Retina (tissue), 1 donor: ENCODE data around the gene ANXA11.
A peak's percentile ranks its signal among the peaks of the same experiment; 100 is the strongest.
"Not testable (repeated sequence)": the region's sequence is repeated elsewhere in the genome, so short reads cannot be mapped to it uniquely, and the experiment has no call there.

Experiments used
- DNase-seq: peaks from one replicate; pipeline ENCODE4 v3.0.0-alpha.2; 2016

The ANXA11 gene

GRCh38 chr10:80144067-80144695 is 61.2 kb downstream of the ANXA11 start:
- DNase-seq: no peak

- DNase-seq: no peak
Measured at GRCh38 chr10:80141696-80142460, 63.5 kb downstream of the ANXA11 start.

GRCh38 chr10:80140251-80140650 is 65.1 kb downstream of the ANXA11 start:
- DNase-seq: no peak

GRCh38 chr10:80139265-80139664 is 66.1 kb downstream of the ANXA11 start:
- DNase-seq: no peak

GRCh38 chr10:80137920-80138319 is 67.4 kb downstream of the ANXA11 start:
- peak; percentile 30 for DNase-seq

DNA sequence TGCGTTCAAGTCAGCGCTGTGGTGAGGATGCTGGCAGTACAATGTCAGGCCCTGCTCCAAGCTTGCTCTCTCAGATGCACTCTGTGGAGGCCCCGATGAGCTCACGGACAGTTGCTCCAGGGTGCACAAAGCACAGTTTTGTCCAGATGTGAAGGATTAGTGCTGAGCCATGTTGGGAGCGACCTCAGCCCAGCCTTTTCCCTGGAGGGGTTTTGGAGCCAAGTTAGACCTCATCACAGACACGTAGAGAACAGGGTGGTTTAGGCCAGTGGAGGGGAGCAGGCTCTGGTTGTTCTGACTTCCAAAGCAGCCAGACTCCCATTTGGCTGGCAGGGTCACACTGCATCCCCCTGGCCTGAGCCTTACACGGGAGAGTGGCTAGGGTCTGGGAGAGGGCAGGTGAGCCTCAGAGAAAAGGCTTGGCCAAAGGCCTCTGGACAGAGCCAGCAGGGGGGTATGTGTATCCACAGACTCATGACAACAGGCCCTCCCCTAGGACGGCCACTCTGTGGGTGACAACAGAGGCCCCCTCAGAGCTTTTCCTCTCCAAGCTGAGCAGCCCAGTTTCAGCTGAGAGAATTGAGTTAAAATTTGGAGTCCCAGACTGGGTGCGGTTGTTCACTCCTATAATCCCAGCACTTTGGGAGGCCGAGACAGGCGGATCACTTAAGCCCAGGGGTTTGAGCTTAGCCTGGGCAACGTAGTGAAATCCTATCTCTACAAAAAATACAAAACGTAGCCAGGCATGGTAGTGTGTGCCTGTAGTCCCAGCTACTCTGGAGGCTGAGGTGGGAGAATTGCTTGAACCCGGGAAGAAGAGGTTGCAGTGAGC is 68.1 kb downstream of the ANXA11 start:
- no peak for DNase-seq

DNA sequence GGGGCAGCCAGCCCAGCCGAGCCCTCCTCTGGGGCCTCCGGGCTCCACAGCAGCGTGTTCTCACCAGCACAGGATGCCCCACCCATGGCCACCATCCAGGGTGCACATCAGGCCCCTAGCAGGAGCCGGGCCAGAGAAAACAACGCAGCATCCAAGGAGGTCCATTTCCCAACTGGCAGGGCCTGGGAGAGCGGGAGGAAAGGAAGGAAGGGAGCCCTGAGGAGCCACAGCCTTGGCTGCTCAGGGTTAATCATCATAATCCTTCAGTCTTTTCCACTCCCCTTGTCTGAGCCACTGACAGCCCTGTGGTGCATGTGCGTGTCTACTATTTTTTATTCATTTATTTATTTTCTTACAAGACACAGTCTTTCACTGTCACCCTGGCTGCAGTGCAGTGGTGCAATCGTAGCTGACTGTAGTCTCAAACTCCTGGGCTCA is 69.2 kb downstream of the ANXA11 start:
- DNase-seq: no peak

- not testable (repeated sequence) for DNase-seq
Measured at GRCh38 chr10:80133687-80134086, 71.7 kb downstream of the ANXA11 start.

GRCh38 chr10:80133206-80133605 is 72.1 kb downstream of the ANXA11 start:
- DNase-seq: no peak

DNA sequence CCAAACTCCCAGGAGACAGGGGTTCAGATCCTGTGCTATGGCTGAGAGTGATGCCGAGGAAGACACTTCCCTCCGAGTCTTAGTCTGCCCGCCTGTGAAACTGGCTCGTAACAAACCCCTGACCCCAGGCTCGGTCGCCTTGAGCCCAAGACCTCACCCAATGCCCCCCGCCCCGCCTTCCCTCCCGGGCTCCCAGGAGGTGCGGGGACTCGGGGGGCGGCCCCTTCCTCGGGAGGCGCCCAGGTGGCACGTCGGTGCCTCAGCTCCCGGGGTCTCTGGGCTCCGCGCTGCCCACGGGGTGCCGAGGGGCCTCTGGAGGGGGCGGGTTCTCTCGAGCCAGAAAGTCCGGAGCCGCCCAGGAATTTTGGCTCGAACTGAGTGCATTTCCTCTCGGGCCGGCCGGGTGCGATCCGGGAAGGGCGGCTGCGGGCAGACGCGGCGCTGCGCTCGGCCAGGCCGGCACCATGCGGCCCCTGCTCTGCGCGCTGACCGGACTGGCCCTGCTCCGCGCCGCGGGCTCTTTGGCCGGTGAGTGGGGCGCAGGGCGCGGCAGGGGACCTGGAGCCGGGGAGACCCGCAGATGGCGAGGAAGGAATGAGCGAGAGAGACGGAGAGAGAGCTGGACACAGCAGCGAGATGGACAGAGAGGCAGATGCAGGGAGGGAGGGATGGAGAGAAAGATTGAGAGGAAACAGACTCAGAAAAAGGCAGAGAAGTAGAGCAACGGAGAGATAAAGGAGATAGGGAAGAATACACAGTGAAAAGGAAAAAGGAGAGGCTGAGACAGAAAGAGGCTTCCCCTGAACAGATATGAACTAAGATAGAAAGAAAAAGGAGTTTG is 72.8 kb downstream of the ANXA11 start, which contains the start of gene PLAC9:
TSS of gene PLAC9 (plus strand) at position 432 of the 841 bp plus-strand sequence. CDS start at position 465, 33 bp downstream.
- peak; percentile 63 for DNase-seq

DNA sequence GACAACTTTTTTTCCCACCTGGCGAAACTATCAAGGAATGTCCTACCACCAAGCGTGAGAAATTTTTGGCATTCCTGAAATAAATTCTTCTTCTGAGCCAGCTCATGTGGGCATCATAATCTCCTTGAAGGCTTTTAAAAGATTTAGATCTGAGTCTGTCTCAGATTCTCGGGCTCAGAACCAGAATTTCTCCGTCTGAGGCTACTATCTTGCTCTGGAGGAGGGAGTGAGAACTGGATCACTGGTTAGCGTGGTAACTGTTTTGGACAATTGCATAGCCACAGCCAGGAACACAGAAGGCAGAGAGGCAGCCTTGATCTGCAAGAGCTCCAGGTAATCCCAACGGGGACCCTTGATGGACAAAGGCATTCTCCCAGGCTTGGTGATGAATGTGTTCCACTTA is 73.8 kb downstream of the ANXA11 start:
- DNase-seq: no peak

DNA sequence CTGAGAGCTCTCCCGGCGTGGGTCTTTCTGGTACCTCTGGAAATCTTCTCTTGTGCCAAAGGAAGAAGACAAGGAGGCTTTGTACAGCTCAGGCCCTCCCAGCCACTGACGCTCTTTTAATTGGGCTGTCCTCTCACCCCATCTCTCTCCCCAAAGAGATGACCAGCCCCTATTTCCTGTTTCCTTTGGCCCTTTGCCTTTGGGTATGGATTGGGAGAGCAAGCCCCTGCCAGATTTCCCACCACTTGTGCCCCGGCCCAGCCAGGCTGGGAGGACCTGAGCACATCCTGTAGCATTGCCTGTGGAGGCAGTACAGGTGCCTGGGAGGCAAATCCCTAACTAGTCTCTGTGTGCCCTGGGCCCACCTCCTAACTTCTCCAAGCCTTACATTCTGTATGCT is 78.5 kb downstream of the ANXA11 start:
- DNase-seq: no peak

DNA sequence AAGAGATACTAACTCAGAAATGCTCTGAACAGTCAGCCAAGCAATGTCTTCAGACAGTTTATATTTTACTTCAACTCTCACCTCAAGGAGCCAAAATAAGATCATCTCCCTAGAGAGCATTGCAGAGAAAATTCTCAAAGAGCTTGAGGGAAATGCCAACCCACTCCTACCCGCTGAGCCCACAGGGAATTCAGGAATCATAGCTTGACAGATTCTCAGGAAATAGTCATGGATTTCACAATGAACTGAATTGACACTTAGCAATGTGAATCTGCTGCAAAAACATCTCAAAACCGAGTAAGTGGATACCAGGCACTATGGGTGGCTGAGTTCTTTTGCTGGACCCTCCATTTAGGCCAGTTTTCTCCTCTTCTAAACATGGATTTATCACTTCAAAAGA is 82.6 kb downstream of the ANXA11 start:
- DNase-seq: no peak

DNA sequence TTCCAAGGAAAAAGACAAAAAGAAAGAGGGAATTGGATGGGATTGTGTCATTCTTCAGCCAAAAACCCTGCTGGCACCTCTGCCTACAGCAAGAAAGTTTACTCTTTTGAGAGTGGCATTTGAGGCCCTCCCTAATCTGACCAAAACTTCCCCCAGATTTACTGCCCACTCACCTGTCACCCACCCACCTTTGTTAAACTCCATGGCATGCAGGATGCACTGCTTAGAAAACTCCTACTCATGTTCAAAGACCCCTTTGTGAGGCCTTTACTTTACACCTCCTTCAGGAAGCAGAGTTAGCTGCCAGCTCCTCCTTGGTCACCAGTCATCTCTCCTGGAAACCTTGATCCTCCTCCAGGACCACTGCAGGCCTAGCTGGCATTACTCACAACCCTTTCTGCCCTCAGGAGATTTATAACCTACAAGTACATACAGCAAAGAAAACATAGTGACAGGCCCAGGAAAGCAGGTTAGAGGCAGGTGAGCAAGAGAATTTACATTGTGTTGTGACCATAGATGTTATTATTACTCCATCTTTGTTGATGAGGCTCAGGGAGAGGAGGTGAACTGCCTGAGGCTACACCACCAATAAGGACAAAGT is 83.1 kb downstream of the ANXA11 start:
- DNase-seq: no peak

GRCh38 chr10:80118669-80119068 is 86.7 kb downstream of the ANXA11 start:
- DNase-seq: no peak

DNA sequence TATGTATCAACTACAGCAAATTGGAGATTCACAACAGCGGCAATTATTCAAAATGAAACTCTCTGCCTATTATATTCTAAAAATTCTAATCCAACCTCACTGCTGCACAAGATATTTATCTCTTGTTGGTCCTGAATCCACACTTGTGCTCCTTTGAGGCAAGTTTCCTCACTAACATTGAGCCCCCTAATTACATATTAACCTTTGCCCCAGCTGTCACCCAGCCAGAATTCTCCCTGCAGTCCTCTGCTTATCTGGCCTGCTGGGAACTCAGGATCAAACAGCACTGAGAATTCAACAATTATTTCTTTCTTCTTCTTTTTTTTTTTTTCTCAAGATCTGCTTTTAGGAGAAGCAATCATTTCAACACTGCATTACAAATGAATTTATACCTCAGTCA is 94.4 kb downstream of the ANXA11 start:
- no peak for DNase-seq

DNA sequence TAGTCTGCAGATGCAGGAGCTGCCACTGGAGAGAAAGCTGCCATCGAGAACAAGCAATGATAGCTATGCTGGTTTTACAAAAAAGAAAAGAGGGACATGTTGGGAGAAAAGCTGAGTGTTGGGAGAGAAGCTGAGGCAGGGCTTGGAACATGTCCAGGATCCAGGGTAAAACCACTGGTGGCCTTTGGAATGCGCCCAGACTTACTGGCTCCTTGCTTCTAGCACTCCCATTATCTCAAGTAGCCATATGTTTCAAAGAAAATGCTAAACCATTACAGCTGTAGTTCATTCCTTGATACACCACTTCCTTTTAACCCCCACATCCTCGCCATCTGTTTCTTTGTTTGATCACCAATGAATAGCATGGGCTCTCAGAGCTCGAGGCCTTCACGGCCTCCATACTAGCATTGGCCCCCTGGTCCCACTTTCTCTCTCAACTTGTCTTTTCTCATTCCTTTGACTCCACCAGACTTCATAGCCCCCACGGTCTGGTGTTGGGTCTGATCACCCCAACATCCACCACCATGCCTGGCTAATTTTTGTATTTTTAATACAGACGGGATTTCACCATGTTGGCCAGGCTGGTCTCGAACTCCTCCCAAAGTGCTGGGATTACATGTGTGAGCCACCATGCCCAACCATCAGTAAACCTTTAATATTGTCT is 96.6 kb downstream of the ANXA11 start:
- no peak for DNase-seq

DNA sequence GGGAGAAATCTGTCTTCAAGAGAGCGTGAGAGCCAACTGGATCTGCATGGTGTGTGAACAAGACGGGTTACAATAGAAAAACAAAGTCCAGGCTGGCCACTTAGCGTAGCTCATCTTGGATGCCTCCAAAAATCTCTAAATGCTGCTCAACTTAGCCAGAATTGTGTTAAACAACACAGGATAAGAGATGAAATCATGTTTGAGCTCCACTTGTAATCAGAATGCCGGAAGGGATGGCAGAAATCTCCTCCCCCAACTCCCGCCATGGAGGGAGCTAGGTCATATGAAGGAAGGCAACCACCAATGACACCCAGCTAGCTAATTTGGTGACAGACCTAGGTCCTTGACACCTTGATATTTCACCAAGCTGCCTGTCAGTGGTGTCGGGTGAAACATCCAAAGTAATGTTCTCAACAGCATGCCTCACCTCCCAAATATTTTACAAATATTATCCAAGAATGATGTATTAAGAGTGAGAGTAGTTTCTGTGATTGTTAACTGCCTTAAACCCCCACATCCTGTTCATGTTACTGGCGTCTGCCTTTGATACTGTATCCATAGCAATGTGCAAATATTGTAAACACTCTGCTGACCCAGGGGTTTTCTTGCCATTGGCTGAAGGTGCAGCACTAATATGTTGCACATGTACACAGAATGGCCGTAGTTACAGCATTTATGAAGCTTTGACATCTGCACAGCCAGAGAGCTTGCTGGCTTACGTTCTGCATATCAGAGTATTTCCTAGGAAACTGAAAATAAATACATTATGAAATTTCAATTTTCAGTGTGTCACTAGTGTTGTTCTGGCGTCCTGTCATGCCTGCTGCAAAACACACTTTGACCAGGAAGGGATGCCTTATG is 101.0 kb downstream of the ANXA11 start:
- no peak for DNase-seq
